Measurements from ENCODE around the gene ARRB2.
"Not testable (repeated sequence)": the region's sequence is repeated elsewhere in the genome, so short reads cannot be mapped to it uniquely, and the experiment has no call there.

ARRB2 gene

DNA sequence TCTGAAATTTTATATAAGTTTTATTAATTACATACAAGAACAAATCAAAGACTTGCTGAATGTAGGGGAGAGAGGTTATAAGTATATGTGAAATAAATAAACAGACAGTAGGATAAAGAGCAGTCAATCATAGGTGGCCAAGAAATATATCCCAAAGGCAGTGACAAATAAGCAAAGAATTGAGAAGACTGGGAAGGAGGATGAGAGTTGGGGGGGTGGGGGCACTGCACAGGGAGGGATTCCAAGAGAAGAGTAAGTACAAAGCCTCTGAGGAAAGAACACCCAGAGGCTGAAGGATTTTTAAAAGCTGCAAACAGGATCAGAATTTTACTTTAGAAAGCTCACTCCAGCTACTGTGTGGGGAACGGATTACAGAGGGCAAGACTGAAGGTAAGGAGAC lies 9.3 kb upstream of the ARRB2 start:
- no peak for DNase-seq (ENCODE audit: low spot score)

DNA sequence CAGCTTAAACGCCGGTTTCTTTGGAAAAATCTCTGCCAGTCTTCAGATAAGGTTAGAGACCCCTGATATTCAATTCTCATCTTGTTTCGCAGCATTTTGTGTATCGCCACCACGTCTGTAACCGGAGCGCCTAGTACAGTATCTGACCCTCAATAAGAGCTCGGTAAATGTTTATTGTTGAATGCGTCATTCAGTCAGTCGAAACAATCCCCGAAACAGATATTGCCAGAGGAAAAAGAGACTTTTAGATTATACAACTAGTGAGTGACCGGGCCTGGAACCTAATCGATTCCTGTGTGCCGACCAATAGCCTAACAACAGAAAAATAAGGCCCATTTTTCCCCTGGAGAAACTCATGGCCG lies 7.1 kb upstream of the ARRB2 start:
- no peak for DNase-seq (ENCODE audit: low spot score)

DNA sequence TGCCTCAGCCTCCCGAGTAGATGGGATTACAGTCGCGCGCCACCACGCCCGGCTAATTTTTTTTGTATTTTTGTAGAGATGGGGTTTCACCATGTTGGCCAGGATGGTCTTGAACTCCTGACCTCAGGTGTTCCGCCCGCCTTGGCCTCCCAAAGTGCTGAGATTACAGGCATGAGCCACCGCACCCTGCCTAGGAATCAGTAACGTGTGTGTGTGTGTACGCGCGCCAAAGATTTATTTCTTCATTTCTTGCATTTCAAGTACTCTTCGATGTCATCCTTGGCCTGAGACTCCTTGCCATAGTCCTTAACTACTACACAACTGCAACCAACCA lies 5.9 kb upstream of the ARRB2 start:
- not testable (repeated sequence) for DNase-seq (ENCODE audit: low spot score)

DNA sequence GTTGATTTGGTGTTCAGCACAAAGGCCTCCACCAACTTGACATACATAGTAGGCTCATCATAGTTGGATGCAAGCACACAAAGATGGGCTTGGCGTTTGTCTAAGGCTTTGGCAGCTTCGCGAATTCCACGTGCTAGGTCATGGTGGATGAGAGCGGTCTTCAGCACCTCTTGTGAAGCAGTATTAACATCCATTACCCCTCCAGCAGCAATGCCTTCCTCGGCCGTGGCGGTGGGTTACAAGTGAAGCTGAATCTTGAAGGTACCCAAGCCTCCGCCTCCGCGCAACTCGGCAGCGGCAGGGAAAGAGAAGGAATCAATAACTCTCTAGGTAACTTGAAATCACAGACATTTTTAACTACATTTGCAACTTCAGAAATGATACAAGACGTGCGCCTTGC lies 5.4 kb upstream of the ARRB2 start:
- DNase-seq (ENCODE audit: low spot score), result no peak

DNA sequence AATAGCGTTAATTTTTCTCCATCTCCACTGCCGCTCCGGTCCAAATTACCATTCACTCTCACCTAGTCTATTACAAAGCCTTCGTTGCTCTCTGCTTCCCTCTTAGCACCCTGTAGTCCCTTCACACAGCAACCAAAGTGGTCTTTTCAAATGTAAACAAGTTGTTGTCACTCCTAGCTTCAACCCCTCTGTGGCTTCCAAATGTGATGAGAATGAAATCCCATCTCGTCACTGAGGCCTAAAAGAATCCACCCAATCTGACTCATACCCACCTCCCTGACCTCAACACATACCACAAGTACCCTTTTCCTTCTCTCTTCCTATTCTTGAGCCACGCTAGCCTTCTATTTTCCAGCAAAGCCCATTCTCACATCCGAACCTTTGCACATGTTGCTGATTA lies 4.3 kb upstream of the ARRB2 start:
- no peak for DNase-seq (ENCODE audit: low spot score)

DNA sequence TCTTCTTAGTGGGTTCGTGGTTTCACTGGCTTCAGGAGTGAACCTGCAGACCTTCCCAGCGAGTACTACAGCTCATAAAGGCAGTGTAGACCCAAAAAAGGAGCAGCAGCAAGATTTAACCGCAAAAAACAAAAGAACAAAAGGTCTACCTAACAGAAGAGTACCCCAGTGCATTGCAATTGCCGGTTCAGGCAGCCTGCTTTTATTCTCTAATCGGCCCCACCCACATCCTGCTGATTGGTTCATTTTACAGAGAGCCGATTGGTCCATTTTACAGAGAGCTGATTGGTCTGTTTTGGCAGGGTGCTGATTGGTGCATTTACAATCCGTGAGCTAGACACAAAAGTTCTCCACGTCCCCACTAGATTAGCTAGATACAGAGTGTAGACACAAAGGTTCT lies 2.0 kb upstream of the ARRB2 start:
- DNase-seq (ENCODE audit: low spot score), result no peak

DNA sequence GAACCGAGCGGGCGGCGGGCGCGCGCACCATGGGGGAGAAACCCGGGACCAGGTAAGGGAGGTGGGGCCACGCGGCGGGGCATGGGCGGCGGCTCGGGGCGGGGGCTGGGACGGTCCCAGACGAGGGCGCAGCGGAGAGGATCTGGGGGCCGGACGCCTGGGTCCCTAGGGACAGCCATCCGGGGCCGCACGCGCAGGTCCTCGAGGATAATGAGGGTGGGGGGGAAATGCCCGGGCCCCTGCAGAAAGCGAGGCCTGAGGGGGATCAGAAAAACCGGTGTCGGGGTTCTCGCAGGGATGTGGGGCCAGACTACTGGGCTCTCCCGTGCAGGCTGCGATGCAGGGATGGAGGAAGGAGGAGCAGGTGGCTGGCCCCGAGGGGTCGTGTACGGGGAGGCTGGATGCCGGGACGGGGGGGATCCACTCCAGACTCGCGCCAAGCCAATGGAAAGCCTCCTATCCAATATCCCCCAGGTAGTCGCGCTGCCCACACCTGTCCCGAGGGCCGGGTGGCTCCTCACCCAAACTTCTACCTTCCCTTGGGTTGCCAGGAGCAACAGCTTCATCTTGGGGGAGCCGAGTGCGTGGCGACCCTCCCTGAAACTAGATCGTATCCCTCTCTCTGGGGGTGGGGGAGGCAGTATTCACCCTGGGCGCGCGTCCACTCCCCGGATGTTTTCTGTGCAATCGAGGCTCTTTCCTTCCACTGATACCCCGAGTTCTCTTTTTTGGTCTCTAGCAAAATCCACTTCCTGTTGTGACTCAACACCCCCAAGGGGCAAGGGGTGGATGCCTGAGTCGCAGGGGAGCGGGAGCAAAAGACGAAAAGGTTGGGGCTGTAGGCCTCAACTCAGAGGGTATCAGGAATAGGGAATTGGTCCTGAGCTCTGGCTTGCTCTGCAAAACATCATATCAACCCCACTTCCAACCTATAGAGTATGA lies 532 bp downstream of the ARRB2 start:
- DNase-seq (ENCODE audit: low spot score), result no peak

DNA sequence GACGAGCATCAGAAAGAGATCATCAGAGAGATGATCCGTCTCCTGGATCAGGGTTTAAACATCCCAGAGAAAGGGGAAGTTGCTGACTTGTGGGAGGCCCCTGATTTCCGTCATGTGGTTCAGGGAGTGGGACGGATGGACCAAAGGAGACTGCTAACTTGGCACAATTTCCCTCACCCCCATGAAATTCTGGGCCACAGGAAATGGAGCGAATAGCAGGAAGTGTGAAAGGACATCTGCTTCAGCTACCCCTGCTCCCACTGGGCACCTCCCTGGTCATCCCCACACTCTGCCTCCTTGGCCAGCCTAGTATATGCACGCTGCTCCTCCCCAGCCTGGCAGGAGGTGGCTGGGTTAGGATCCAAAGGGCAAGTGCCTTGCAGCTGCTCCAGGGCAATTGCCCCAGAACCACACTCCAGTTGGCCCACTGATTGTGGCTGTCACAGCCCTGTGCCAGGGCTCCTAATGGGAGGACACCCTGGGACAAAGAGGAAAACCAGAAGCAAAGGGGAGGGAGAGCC lies 1.3 kb downstream of the ARRB2 start:
- no peak for DNase-seq (ENCODE audit: low spot score)

DNA sequence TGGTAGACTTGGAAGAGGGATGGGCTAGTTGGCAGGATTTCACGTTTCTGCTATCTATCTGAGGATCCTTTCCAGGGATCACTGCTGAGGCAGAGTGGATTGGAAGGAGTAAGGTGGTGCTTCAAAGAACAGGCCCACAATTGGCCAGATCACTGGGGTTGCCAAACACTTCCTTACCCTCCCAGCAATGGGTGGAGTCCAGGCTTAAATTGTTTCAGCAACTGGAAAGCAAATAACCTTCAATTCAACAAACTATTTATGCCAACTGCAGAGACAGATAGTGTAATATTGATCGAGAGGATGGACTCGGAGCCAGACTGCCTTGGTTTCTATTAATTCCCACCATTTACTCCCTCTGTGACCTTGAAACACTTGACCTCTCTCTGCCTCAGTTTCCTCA lies 2.1 kb downstream of the ARRB2 start:
- DNase-seq (ENCODE audit: low spot score), result no peak

DNA sequence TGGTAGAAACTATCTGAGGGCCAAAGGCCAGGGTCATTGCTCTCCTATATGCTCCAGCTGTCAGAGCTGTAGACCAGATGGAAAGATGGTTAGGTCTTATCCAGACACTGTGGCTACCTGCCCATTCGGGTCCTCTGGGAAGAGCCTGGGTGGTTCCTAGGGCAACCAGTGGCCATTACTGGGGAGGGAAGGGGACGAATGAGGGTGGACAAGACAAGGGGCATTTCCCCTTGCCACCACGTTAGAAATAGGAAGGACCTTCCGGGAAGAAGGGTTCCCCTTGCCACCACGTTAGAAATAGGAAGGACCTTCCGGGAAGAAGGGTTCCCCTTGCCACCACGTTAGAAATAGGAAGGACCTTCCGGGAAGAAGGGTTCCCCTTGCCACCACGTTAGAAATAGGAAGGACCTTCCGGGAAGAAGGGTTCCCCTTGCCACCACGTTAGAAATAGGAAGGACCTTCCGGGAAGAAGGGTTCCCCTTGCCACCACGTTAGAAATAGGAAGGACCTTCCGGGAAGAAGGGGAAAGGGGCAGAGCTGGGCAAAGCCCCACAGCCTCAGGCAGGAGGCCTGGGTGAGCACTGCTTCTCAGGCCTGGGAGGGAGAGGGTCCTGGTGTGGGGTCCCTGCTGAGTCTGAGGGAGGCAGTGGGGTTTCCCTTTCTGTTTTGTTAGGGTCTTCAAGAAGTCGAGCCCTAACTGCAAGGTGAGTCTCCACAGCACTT lies 4.1 kb downstream of the ARRB2 start:
- DNase-seq (ENCODE audit: low spot score), result not testable (repeated sequence)

DNA sequence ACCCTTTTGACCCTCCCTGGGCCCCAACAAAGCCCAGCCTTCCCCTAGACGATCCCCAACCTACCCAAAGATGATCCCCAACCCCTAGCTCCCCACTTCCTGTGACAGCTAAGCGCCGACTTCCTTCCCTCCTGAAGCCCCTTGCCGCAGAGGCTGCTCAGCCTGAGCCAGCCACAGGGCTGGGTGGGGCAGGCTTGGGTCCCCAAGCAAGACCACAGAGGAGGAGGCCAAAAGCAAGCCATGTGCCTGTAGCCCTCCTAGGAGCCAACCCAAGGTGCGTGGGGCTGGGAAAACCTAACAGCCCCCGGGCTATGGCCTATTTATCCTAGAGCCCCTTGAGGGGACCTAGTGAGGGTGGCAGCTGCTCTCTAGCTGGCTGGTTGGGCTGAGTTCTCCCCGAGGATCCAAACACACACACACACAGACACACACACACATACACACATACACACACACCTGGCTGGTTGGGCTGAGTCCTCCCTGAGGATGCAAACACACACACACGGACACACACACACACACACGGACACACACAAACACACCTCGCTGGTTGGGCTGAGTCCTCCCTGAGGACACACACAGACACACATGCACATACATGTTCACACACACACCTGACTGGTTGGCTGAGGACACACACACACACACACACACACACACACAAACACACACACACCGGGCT lies 4.8 kb downstream of the ARRB2 start:
- DNase-seq (ENCODE audit: low spot score), result no peak

DNA sequence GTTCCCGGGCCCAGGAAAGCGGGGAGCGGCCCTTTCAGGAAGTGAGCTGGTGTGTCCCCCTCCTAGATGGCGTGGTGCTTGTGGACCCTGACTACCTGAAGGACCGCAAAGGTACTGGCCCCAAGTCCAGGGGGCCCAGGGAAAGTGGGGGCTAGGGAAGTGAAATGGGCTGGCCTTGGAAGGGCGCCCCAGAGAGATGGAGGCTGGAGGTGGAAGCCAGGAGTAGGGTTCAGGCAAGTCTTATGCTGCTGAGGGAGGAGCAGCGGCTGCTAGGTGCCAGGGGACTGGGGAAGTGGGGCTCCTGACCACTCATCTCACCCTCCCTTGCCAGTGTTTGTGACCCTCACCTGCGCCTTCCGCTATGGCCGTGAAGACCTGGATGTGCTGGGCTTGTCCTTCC lies 5.6 kb downstream of the ARRB2 start:
- no peak for DNase-seq (ENCODE audit: low spot score)

DNA sequence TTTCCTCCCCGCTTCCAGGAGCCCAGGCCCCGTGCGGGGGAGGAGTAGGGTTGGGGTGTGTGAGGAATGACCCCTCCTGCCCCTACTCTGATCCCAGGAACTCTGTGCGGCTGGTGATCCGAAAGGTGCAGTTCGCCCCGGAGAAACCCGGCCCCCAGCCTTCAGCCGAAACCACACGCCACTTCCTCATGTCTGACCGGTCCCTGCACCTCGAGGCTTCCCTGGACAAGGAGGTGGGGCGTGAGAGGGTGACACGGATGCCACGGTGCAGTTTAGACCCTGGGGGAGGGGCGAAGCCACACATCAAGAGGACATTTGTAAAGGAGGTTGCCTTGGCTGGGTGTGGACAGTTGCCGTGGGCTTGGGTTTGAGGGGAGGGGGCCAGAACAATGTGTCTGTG lies 7.4 kb downstream of the ARRB2 start:
- no peak for DNase-seq (ENCODE audit: low spot score)

DNA sequence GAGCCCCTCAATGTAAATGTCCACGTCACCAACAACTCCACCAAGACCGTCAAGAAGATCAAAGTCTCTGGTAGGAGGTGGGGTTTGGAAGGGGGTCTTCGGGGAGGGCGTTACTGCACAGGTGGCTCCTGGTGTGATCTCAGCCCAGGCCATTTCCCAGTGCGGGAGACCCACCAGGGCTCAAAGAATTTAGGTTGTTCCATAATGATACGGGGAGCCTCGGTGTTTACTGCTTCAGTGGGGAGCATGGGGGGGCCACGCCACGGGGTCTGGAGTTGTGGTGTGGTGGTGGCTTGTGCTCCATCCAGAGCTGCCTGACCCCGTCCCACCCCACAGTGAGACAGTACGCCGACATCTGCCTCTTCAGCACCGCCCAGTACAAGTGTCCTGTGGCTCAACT lies 7.8 kb downstream of the ARRB2 start:
- no peak for DNase-seq (ENCODE audit: low spot score)

DNA sequence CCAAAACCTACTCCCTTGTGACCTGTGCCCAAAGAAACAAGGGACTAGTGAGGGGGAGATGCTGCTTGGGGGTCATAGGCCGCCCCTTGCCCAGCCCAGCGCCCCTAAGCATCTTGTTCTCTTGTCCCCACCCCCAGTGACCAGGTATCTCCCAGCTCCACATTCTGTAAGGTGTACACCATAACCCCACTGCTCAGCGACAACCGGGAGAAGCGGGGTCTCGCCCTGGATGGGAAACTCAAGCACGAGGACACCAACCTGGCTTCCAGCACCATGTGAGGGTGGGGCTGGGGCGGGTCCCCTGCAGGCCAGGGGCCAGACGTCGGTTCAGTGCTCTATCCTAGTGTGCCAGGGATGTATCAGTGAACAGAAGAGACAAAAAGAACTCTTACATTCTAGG lies 8.7 kb downstream of the ARRB2 start:
- no peak for DNase-seq (ENCODE audit: low spot score)

DNA sequence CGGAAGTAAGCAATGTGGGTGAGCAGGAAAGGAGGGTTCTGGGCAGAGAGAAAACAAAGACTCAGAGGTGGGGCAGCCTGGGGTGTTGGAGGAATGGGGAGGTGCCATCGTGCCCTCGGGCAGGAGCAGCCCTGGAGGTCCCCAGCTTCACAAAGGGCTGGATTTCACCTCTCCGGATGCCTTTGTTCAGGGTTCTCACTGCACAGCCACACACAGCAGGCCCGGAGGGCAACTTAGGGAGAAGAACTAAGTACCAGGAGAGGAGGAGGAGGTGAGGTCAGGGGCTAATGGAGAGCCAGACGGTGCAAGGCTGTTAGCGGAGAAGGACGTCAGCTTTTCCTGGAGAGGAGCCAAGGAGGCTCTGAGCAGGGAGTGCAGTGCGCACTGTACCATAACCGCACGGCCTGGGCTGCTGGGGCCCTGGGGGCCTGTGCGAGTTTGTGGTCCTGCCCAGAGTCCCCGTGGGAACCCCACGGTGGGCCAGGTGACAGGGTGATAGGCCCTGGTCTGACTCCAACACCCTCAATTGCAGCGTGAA lies 9.3 kb downstream of the ARRB2 start:
- no peak for DNase-seq (ENCODE audit: low spot score)

DNA sequence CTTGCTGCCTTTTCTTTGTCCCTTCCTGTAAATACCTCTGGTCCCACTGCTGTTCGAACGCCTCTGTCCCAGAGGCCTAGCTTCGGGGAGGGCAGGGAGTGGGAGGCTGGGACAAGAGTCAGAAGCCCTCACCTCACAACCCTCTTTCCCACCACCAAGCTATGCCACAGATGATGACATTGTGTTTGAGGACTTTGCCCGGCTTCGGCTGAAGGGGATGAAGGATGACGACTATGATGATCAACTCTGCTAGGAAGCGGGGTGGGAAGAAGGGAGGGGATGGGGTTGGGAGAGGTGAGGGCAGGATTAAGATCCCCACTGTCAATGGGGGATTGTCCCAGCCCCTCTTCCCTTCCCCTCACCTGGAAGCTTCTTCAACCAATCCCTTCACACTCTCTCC lies 10.4 kb downstream of the ARRB2 start:
- DNase-seq (ENCODE audit: low spot score), result no peak

DNA sequence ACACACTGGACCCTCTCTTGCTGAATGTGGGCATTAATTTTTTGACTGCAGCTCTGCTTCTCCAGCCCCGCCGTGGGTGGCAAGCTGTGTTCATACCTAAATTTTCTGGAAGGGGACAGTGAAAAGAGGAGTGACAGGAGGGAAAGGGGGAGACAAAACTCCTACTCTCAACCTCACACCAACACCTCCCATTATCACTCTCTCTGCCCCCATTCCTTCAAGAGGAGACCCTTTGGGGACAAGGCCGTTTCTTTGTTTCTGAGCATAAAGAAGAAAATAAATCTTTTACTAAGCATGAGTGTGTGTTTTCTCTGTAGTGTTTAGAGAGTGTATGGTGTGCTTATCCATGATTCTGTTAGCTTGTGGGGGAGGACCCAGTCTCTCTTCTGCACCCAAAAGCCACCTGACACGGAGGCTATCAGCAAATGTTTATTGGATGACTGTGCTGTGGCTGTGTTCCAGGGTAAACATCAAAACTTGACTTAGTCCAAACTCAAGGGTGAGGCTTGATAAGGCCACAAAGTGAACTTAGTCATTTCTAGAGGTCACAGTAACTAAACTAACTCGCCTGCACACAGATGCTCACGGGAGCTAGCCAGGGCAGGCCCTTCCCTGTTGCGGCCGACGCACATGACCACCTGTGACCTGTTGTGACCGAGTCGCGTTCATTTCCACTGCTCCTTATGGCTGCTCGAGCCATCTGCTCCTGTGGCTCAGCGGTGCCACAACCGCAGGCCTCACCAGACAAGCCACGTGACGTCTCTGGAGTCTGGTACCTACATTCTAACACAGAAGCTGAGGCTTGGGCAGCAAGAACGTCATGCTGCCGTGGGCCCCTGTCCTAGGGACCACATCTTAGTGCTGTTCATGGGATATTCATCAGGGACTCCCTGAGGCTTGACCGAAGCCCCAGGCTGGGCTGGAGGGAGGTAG lies 11.0 kb downstream of the ARRB2 start:
- DNase-seq (ENCODE audit: low spot score), result peak; percentile 85

DNA sequence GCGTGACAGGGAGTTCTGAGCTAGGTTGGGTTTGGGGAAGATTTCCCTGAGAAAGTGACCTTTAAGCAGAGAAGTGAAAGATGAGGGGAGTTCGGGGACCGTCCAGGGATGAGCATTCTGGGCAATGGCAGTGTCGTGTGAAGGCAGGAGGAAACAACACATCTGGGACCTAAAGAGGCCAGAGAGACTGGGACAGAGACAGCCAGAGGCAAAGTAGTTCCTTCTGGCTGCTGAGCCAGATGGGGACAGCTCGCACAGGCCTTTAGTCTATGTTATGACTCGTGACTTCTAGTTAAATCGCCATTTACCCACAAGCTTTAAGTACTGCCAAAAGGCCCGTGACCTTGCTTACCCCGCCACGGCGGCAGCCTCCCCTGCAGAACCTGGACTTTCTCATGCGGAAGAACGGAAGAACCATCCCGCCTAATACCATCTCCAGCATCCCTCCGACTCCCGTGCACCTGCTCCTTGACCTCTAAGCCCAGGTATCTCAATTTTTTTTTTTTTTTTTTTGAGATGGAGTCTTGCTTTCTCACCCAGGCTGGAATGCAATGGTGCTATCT lies 12.3 kb downstream of the ARRB2 start:
- DNase-seq (ENCODE audit: low spot score), result no peak

DNA sequence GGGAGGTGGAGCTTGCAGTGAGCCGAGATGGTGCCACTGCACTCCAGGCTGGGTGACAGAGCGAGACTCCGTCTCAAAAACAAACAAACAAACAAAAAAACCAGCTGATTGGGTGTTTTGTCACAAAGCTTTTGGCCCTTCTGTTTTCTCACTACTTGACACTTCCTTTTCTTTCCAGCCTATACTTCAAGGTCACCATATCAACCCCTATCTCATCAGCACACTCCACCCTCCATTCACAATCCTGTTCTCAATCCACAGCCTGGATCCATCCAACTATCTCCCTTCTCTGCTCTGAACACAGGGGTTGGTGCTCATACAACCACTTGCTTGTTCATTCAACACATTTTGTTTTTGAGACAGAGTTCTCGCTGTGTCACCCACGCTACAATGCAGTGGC lies 14.2 kb downstream of the ARRB2 start:
- DNase-seq (ENCODE audit: low spot score), result no peak

DNA sequence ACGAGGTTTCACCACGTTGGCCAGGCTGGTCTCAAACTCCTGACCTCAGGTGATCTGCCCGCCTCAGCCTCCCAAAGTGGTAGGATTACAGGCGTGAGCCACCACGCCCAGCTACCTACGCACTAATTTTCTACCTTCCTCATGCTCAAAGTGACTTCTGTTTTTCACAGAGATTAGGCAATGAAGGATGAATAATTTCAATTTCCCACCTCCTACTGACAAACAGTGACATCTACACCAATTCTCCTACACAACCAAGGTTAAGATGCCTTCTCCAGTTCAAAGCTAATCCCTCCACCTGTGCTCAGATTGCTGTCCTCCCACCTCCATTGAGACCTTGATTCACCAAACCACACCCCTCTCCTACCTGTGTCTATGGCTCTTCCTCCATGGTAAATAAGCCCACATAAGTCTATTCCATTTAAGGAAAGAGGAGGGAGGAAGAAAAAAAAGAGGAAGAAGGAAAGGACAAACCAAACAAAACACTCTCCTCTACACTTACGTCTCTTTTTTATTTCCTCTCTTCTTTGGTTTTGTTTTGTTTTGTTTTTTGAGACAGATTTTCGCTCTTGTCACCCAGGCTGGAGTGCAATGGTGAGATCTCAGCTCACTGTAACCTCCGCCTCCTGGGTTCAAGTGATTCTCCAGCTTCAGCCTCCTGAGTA lies 15.3 kb downstream of the ARRB2 start:
- no peak for DNase-seq (ENCODE audit: low spot score)

All from SW480 (cell line).